Measurements from ENCODE around the gene BBS1. TPM values are rescaled to one million over a fixed set of nuclear protein-coding genes. Genes with fewer than 3 reads are reported as not detected.
A peak's percentile ranks its signal among the peaks of the same experiment; 100 is the strongest.
"Not testable (repeated sequence)": the region's sequence is repeated elsewhere in the genome, so short reads cannot be mapped to it uniquely, and the experiment has no call there.

BBS1 gene
- total RNA-seq, 1 donor from 2014 or later, result 71.8 TPM

GRCh38 chr11:66570850-66571180 is 60.4 kb downstream of the BBS1 start:
- H3K27me3 Mint-ChIP-seq, result peaks cover 15% of the 10 kb centered on the region
- H3K4me3 Mint-ChIP-seq, result no peak overlapping the region
- H3K9me3 Mint-ChIP-seq, result no peaks in the 10 kb centered on the region
- H3K27ac Mint-ChIP-seq, result no peak overlapping the region
- no peaks in the 10 kb centered on the region for H3K36me3 Mint-ChIP-seq
- no peaks in the 10 kb centered on the region for H3K4me1 Mint-ChIP-seq (ENCODE audit: unreplicated experiment)
- DNase-seq (ENCODE audit: extremely low spot score, unreplicated experiment), result no peak
- TF ChIP-seq, protein P1, sequence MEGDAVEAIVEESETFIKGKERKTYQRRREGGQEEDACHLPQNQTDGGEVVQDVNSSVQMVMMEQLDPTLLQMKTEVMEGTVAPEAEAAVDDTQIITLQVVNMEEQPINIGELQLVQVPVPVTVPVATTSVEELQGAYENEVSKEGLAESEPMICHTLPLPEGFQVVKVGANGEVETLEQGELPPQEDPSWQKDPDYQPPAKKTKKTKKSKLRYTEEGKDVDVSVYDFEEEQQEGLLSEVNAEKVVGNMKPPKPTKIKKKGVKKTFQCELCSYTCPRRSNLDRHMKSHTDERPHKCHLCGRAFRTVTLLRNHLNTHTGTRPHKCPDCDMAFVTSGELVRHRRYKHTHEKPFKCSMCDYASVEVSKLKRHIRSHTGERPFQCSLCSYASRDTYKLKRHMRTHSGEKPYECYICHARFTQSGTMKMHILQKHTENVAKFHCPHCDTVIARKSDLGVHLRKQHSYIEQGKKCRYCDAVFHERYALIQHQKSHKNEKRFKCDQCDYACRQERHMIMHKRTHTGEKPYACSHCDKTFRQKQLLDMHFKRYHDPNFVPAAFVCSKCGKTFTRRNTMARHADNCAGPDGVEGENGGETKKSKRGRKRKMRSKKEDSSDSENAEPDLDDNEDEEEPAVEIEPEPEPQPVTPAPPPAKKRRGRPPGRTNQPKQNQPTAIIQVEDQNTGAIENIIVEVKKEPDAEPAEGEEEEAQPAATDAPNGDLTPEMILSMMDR (conservative IDR thresholded peaks at IDR 0.05), result no peak

- no peaks in the 10 kb centered on the region for H3K4me1 Mint-ChIP-seq (ENCODE audit: unreplicated experiment)
- TF ChIP-seq, protein P1 (conservative IDR thresholded peaks at IDR 0.05), result peak; percentile 91
- DNase-seq (ENCODE audit: extremely low spot score, unreplicated experiment), result peak; percentile 84
- peaks cover 28% of the 10 kb centered on the region for H3K27me3 Mint-ChIP-seq
- H3K27ac Mint-ChIP-seq, result no peak overlapping the region
- H3K36me3 Mint-ChIP-seq, result no peaks in the 10 kb centered on the region
- H3K4me3 Mint-ChIP-seq, result no peak overlapping the region
- peaks cover 5% of the 10 kb centered on the region for H3K9me3 Mint-ChIP-seq
These were observed 68.7 kb downstream of the BBS1 start for GRCh38 chr11:66579017-66579606.

DNA sequence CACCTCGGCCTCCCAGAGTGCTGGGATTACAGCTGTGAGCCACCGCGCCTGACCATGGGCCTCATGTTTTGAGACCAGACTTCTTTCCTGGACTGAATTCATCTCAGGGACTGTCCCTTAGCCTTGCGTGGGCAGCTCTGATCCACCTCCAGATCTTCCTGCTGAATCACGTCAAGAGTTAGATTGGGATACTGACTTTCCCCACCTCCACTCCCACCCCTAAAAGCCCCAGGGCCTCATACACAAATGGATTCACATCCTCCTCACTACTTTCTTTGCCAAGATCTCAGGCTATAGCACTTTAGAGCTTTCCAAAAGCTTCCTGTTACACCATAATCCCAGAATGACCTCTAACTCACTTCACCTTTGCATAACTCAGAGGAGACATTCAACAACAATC is 70.4 kb downstream of the BBS1 start:
- no peak for DNase-seq (ENCODE audit: extremely low spot score, unreplicated experiment)

DNA sequence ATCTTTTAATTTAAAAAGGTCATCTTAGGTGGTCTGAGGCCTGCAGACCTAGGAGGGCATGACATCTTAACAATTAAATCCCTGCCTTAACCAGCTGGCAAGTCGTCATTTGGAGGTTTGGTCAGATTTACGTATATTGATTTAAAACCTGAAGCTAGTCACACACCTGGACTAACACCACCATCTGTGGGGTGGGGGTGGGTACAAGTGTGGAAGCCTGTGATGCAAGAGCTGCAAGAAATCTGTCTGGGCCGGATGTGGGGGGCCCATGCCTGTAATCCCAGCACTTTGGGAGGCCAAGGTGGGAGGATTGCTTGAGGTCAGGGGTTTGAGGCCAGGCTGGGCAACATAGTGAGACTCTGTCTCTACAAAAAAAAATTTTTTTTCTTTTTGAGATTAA is 70.8 kb downstream of the BBS1 start:
- H3K27me3 Mint-ChIP-seq, result peaks cover 16% of the 10 kb centered on the region
- H3K36me3 Mint-ChIP-seq, result no peaks in the 10 kb centered on the region
- TF ChIP-seq, protein P1 (conservative IDR thresholded peaks at IDR 0.05), result no peak
- H3K27ac Mint-ChIP-seq, result no peak overlapping the region
- H3K4me3 Mint-ChIP-seq, result no peak overlapping the region
- H3K4me1 Mint-ChIP-seq (ENCODE audit: unreplicated experiment), result no peaks in the 10 kb centered on the region
- no peak for DNase-seq (ENCODE audit: extremely low spot score, unreplicated experiment)
- peaks cover 5% of the 10 kb centered on the region for H3K9me3 Mint-ChIP-seq

More for the DNA sequence above, 70.4 kb downstream of the BBS1 start:
- H3K4me3 Mint-ChIP-seq, result no peak overlapping the region
- H3K27ac Mint-ChIP-seq, result no peak overlapping the region
- TF ChIP-seq, protein P1 (conservative IDR thresholded peaks at IDR 0.05), result no peak
- no peaks in the 10 kb centered on the region for H3K36me3 Mint-ChIP-seq
- H3K4me1 Mint-ChIP-seq (ENCODE audit: unreplicated experiment), result no peaks in the 10 kb centered on the region
- H3K27me3 Mint-ChIP-seq, result peaks cover 19% of the 10 kb centered on the region
- peaks cover 5% of the 10 kb centered on the region for H3K9me3 Mint-ChIP-seq

DNA sequence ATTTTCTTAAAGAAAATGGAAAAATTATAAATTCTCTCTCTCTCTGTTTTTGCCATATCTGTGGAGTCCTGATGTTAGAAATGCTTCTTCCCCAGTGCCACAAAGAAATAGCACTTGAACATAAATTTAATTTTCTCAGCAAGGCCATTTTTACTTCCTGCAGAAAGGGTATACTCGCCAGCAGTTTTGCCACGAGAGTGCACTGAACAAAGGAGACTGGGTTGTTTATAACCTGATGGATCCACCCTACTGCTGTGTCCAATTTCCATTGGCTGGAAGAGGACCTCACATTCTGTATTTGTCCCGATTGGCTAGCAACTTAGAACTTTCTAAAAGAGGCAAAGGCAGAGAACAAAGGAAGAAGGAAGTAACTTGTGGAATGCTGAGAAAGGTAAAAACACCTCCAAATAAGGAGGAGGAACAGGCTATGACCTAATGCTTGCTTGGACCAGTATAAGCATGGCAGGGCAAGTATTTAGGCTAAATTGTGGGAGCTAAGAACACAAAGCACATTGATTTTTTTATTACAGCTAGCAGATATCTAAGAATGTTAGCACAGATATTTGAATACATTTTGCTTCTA is 72.2 kb downstream of the BBS1 start:
- H3K4me1 Mint-ChIP-seq (ENCODE audit: unreplicated experiment); DNase-seq (ENCODE audit: extremely low spot score, unreplicated experiment); H3K9me3 Mint-ChIP-seq; H3K36me3 Mint-ChIP-seq; H3K4me3 Mint-ChIP-seq; H3K27ac Mint-ChIP-seq: not testable (repeated sequence)
- peaks cover 11% of the 10 kb centered on the region for H3K27me3 Mint-ChIP-seq

Other genes starting within 250 kb of the BBS1 start
- 96.4 and 122 TPM in 2 replicates for gene RAB1B, start 242.0 kb upstream of the BBS1 start, total RNA-seq (ENCODE audit: low replicate concordance)
- gene CNIH2, start 232.5 kb upstream of the BBS1 start, total RNA-seq (ENCODE audit: low replicate concordance), result 21.3 and 23.2 TPM in 2 replicates
- 87.0 and 133 TPM in 2 replicates for gene YIF1A, start 221.5 kb upstream of the BBS1 start, total RNA-seq (ENCODE audit: low replicate concordance)
- gene TMEM151A, start 218.7 kb upstream of the BBS1 start, total RNA-seq (ENCODE audit: low replicate concordance), result 2.1 and 2.6 TPM in 2 replicates
- 0.76 and 31.9 TPM in 2 replicates for gene CD248, start 193.6 kb upstream of the BBS1 start, total RNA-seq (ENCODE audit: low replicate concordance)
- 2.8 and 9.5 TPM in 2 replicates for gene RIN1, start 174.2 kb upstream of the BBS1 start, total RNA-seq (ENCODE audit: low replicate concordance)
- gene BRMS1, start 165.5 kb upstream of the BBS1 start, total RNA-seq (ENCODE audit: low replicate concordance), result 35.1 and 42.4 TPM in 2 replicates
- 16.0 and 31.9 TPM in 2 replicates for gene B4GAT1, start 163.0 kb upstream of the BBS1 start, total RNA-seq (ENCODE audit: low replicate concordance)
- gene SLC29A2, start 138.9 kb upstream of the BBS1 start, total RNA-seq (ENCODE audit: low replicate concordance), result 22.2 and 31.7 TPM in 2 replicates
- 0.14 and 0.77 TPM in 2 replicates for gene NPAS4, start 89.6 kb upstream of the BBS1 start, total RNA-seq (ENCODE audit: low replicate concordance)
- gene MRPL11, start 71.8 kb upstream of the BBS1 start, total RNA-seq (ENCODE audit: low replicate concordance), result 53.0 and 69.8 TPM in 2 replicates
- gene PELI3, start 43.7 kb upstream of the BBS1 start, total RNA-seq (ENCODE audit: low replicate concordance), result 17.9 and 25.0 TPM in 2 replicates
- gene DPP3, start 30.2 kb upstream of the BBS1 start, total RNA-seq (ENCODE audit: low replicate concordance), result 42.7 and 44.0 TPM in 2 replicates
- 8.7 and 12.7 TPM in 2 replicates for gene ZDHHC24, start 35.4 kb downstream of the BBS1 start, total RNA-seq (ENCODE audit: low replicate concordance)
- gene ACTN3, start 36.3 kb downstream of the BBS1 start, total RNA-seq (ENCODE audit: low replicate concordance), result 0.57 and 2.6 TPM in 2 replicates
- gene CTSF, start 58.0 kb downstream of the BBS1 start, total RNA-seq (ENCODE audit: low replicate concordance), result 10.1 TPM in 1 of 2 replicates, not detected in the other
- 0.94 and 1.1 TPM in 2 replicates for gene CCDC87, start 82.4 kb downstream of the BBS1 start, total RNA-seq (ENCODE audit: low replicate concordance)
- 40.9 and 58.0 TPM in 2 replicates for gene CCS, start 82.5 kb downstream of the BBS1 start, total RNA-seq (ENCODE audit: low replicate concordance)
- gene RBM14, start 106.0 kb downstream of the BBS1 start, total RNA-seq (ENCODE audit: low replicate concordance), result 106 and 128 TPM in 2 replicates
- gene RBM4, start 128.1 kb downstream of the BBS1 start, total RNA-seq (ENCODE audit: low replicate concordance), result 191 and 228 TPM in 2 replicates
- gene RBM4B, start 167.3 kb downstream of the BBS1 start, total RNA-seq (ENCODE audit: low replicate concordance), result 25.2 and 49.1 TPM in 2 replicates
- gene SPTBN2, start 218.6 kb downstream of the BBS1 start, total RNA-seq (ENCODE audit: low replicate concordance), result 56.0 and 139 TPM in 2 replicates